GM21515 (cell line): ENCODE measurements around the gene PNMA8C.
"Not testable (repeated sequence)": the region's sequence is repeated elsewhere in the genome, so short reads cannot be mapped to it uniquely, and the experiment has no call there.

ENCODE experiments used
- ATAC-seq: cut with Tn5 transposase; IDR thresholded peaks from one replicate; pipeline ENCODE4 v1.9.1; 2021; ENCODE audit not compliant: unreplicated experiment

PNMA8C gene

GRCh38 chr19:46411925-46412649, 16.6 kb downstream of the PNMA8C start:
- no peak for ATAC-seq

GRCh38 chr19:46411088-46411924, 17.4 kb downstream of the PNMA8C start:
- no peak for ATAC-seq

DNA sequence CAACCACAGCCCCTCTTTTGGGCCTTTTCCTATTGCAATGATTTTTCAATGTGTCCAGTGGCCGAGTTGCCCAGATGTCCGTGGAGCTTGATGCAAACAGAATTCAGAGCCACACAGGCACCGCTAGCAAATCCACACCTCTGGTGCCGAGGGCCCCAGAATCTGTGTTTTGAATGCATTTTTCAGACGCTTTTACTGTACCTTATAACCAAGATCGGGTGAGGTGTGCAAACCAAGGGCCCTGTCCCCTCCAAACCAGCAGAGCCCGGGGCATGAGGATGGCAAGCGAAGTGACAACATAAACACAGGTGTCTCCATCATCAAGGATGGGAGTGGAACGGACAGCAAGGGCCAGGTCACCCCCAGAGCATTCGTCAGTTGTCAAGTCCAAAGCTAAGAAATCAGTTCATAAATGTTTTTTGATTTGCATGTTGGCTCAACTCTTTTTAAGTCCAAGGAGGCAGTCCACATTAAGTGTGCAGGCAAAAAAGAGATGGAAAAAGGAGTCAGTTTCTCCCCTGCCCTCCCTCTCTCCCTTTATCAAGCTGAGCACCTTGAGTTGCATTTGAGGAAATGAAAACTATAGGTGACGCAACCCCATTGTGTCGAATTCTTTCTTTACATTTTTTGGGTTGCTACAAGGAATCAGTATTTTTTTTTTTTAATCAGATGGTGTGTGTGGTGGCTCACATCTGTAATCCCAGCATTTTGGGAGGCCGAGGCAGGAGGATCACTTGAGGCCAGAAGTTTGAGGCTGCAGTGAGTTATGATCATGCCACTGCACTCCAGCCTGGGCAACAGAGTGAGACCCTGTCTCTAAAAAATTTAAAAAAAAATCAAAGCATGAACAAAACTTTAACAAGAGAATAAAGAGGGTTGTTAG, 18.3 kb downstream of the PNMA8C start:
- no peak for ATAC-seq

- no peak for ATAC-seq
Measured at GRCh38 chr19:46409191-46409590, 19.5 kb downstream of the PNMA8C start.

DNA sequence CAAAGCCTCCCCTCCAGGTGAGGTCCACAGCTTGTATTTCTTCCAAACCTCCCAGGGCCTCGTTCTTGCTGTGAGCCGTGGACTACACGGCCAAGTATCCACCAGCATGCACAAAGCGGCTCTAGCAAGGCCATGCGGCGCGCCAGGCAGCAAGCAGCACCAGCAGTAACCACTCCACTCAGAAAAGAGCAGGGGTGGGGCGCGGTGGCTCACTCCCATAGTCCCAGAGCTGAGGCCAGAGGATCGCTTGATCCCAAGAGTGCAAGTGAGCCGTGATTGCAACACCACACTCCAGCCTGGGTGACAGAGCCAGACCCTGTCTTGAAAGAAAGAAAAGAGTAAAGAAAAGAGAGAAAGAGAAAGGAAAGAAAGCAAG, 20.1 kb downstream of the PNMA8C start:
- no peak for ATAC-seq

GRCh38 chr19:46407856-46408663, 20.7 kb downstream of the PNMA8C start:
- no peak for ATAC-seq

- no peak for ATAC-seq
Measured at GRCh38 chr19:46406976-46407375, 21.8 kb downstream of the PNMA8C start.

DNA sequence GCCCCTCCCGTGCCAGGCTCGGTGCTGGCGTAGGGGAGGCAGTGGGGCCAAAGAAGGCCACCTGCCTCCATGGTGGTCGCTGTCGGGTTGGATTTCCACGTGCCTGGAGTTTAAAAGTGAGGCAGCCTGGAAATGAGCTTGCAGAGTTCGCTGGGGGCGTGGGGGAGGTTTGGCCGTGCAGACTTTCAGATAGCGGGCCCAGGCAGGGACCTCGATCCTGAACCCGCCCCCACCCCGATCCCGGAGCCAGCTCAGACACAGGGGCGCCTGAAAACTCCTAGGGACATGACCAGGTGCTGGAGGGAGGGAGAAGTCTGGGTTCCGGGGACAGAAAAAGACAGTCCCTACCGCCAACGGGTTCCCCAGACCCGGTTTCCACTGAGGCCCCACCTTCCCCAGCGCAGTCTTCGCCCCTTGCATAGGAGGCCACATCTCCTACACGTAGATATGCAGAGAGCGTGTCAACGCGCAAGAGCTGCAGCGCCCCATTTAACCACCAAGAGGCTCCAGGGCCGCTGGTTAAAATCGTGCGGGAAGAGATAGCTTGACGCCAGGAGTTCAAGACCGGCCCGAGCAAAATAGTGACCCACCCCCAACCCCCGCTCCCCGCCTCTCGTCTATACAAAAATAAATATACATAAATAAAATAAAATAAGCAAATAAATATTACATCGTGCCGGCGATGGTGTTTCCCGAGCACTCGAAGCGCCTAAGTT, 23.8 kb downstream of the PNMA8C start:
- ATAC-seq = no peak

GRCh38 chr19:46404055-46404752, 24.5 kb downstream of the PNMA8C start:
- ATAC-seq = no peak

DNA sequence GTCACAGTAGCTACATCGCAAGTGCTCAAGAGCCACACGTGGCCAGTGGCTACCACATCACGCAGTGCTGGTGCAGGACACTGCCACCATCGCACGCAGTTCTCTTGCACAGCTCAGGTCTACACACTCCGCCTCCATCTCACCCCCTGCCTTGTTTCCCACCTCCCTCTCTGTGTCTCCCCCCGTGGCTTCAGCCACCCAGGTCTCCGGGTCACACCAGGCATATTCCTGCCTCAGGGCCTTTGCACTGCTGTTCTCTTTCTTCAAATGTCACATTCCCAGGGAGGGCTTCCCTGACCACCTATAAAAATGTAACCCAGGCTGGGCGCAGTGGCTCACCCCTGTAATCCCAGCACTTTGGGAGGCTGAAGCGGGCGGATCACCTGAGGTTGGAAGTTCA, 26.0 kb downstream of the PNMA8C start:
- ATAC-seq = no peak

GRCh38 chr19:46397801-46398479, 30.8 kb downstream of the PNMA8C start:
- ATAC-seq = not testable (repeated sequence)

DNA sequence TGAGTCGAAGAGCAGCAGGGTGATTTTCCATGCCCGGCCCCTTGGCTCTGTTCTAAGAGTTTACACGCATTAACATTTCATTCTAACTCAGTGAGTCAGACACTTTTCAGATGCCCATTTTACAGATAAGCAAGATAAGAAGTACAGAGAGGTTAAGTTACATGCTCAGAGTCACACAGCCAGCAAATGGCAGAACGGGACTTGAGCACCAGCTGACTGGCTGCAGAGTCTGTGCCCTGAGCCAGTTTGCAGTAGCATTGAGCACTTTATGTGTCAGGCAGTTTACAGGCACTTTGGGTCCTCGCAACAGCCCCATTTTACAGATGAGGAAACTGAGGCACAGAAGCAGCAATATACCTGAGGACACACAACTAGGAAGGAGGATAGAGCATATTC, 34.3 kb downstream of the PNMA8C start:
- no peak for ATAC-seq

GRCh38 chr19:46393456-46394401, 35.0 kb downstream of the PNMA8C start:
- ATAC-seq = no peak

DNA sequence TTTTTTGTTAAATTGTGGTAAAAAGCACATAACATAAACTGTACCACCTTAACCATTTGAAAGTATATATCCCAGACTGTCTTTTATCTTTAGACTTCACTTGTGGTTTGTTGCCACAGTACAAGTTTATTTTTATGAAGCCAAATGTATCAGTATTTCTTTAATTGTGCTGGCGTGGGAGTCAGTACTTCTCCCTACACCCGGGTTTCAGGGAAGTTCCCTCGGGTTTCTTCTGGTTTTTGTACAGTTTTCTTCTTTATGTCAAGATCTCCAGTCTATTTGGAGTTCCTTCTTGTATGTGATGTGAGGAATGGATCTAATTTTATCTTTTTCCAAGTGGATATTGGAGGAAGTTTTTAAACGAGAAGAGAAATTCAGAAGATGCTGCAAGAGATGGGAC, 35.9 kb downstream of the PNMA8C start:
- ATAC-seq = no peak

DNA sequence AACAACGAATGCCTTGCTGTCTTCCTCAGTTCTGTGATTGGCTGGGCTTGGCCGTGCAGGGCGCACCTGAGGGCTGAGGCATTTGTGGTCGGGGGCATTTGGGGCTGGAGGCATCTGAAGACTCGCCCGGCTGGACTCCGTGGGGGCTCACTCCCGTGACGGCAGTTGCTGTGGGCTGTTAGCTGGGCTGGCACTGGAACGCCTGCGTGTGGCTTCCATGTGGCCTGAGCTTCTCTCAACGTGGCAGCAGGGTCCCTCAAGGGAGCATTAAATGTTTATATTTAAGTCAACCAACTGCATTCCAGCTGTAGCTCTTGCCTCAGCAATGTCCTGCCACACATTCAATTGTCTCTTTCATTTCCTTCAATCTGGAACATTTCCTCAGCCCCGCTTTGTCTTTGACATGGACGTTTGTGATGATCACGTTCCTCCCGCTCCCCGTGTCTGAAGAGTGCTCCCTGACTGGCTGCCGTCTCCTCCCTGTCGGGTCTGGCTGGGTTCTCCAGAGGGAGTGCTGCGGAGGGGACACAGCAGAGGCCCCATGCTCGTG, 36.4 kb downstream of the PNMA8C start:
- no peak for ATAC-seq

- ATAC-seq = no peak
Measured at GRCh38 chr19:46391296-46392251, 37.2 kb downstream of the PNMA8C start.
